Smooth muscle cell (in vitro differentiated cells): ENCODE data around the gene CD302. TPM values are rescaled to one million over a fixed set of nuclear protein-coding genes. Genes with fewer than 3 reads are reported as not detected.
"Not testable (repeated sequence)": the region's sequence is repeated elsewhere in the genome, so short reads cannot be mapped to it uniquely, and the experiment has no call there.

Experiments used
- DNase-seq: peaks from one replicate; lab custom pipeline; 2025; ENCODE audit not compliant: unreplicated experiment; lab: John Stamatoyannopoulos, UW
- H2AFZ ChIP-seq: fragments of 200-600 bp; sonication (generic); 2 replicates; pipeline ENCODE4 v1.6.0; 2016; ENCODE audit warnings: antibody characterized with exemption, low read depth, mild to moderate bottlenecking
- H3F3A ChIP-seq: fragments of 200-600 bp; sonication (generic); 2 replicates; pipeline ENCODE4 v1.6.0; 2017; ENCODE audit warnings: antibody characterized with exemption, low read depth
- H3K27ac ChIP-seq: fragments of 200-600 bp; sonication (generic); 2 replicates; pipeline ENCODE4 v1.5.1; 2016; ENCODE audit warnings: low read depth, mild to moderate bottlenecking
- H3K27me3 ChIP-seq: fragments of 200-600 bp; sonication (generic); 2 replicates; pipeline ENCODE4 v1.6.1; 2016; ENCODE audit warnings: low read depth, mild to moderate bottlenecking
- H3K36me3 ChIP-seq: fragments of 200-600 bp; sonication (generic); 2 replicates; pipeline ENCODE4 v1.5.1; 2016; ENCODE audit warnings: low read depth
- H3K4me1 ChIP-seq: fragments of 200-600 bp; sonication (generic); 2 replicates; pipeline ENCODE4 v1.5.1; 2016; ENCODE audit warnings: low read depth
- H3K4me2 ChIP-seq: fragments of 200-600 bp; sonication (generic); 2 replicates; pipeline ENCODE4 v1.6.0; 2016; ENCODE audit warnings: mild to moderate bottlenecking
- H3K4me3 ChIP-seq: fragments of 200-600 bp; sonication (generic); 2 replicates; pipeline ENCODE4 v1.5.1; 2016; ENCODE audit warnings: mild to moderate bottlenecking
- H3K79me2 ChIP-seq: fragments of 200-600 bp; sonication (generic); 2 replicates; pipeline ENCODE4 v1.6.0; 2016; ENCODE audit warnings: low read depth, mild to moderate bottlenecking
- H3K9ac ChIP-seq: fragments of 200-600 bp; sonication (generic); 2 replicates; pipeline ENCODE4 v1.6.0; 2016; ENCODE audit warnings: low read depth
- H3K9me3 ChIP-seq: fragments of 200-600 bp; sonication (generic); replicated peaks from 2 replicates; pipeline ENCODE4 v1.5.1; 2016; ENCODE audit warnings: low read depth
- H4K20me1 ChIP-seq: fragments of 200-600 bp; sonication (generic); 2 replicates; pipeline ENCODE4 v1.6.0; 2016; ENCODE audit warnings: low read depth
- WGBS: methylation state at CpG from one replicate; pipeline ENCODE4 v1.1.7; 2016; ENCODE audit warnings: low lambda C conversion rate; 5-methylcytosine and 5-hydroxymethylcytosine counted together
- polyA plus RNA-seq: library from polyadenylated mRNA; unstranded; fragments of >200 nt; fragmentation: Nextera tagmentation; extraction: Ambion mirVana; gene quantifications from 2 replicates; pipeline ENCODE4 v1.2.1, GENCODE V29; 2016
- total RNA-seq: library from RNA; depleted of rRNA; stranded (reverse); fragments of >200 nt; gene quantifications from 2 replicates; pipeline ENCODE4 v1.2.3, GENCODE V29; 2014
- TF ChIP-seq, protein P1 (sequence below): fragments of 200-600 bp; sonication (generic); IDR thresholded peaks from 2 replicates; pipeline ENCODE4 v1.5.1; 2017; ENCODE audit warnings: borderline replicate concordance, mild to moderate bottlenecking, antibody characterized with exemption; ENCODE audit not compliant: insufficient read depth, poor library complexity, severe bottlenecking

Gene CD302
- total and polyA plus RNA-seq, 2 experiments from 2014 or later: 1.00 to 2.2 TPM

DNA sequence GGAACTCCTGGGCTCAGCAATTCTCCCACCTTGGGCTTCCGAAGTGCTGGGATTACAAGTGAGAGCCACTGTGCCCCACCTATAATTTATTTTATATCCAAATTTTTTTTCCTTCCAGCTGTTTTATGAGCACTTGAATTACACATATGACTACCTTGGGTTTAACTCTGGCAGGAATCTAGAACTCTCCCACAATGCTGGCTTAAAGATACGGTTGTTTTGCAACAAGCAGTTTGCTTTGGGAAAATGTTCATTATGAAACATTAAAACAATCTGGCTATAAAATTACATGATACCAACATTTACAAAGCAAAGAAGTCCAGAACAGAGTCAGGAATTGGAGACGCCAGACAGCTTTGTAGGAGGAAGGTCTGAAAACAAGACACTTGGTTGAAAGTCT lies 12.8 kb downstream of the CD302 start:
- Histone ChIP-seq H3K4me2 (no peak overlapping the region), H4K20me1 (no peaks in the 10 kb centered on the region), H3K4me3 (no peak overlapping the region), H3K4me1 (peaks cover 5% of the 10 kb centered on the region), H3K79me2 (no peaks in the 10 kb centered on the region), H3K9ac (no peak overlapping the region), H3K9me3 (no peaks in the 10 kb centered on the region), H3F3A (no peaks in the 10 kb centered on the region), H3K27me3 (no peaks in the 10 kb centered on the region), H3K36me3 (no peaks in the 10 kb centered on the region), H2AFZ (no peak overlapping the region), H3K27ac (no peak overlapping the region)
- TF ChIP-seq, protein P1, sequence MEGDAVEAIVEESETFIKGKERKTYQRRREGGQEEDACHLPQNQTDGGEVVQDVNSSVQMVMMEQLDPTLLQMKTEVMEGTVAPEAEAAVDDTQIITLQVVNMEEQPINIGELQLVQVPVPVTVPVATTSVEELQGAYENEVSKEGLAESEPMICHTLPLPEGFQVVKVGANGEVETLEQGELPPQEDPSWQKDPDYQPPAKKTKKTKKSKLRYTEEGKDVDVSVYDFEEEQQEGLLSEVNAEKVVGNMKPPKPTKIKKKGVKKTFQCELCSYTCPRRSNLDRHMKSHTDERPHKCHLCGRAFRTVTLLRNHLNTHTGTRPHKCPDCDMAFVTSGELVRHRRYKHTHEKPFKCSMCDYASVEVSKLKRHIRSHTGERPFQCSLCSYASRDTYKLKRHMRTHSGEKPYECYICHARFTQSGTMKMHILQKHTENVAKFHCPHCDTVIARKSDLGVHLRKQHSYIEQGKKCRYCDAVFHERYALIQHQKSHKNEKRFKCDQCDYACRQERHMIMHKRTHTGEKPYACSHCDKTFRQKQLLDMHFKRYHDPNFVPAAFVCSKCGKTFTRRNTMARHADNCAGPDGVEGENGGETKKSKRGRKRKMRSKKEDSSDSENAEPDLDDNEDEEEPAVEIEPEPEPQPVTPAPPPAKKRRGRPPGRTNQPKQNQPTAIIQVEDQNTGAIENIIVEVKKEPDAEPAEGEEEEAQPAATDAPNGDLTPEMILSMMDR: no peak
- DNase-seq: no peak
- WGBS: 98% methylated on average over 3 of the region's 3 CpGs

DNA sequence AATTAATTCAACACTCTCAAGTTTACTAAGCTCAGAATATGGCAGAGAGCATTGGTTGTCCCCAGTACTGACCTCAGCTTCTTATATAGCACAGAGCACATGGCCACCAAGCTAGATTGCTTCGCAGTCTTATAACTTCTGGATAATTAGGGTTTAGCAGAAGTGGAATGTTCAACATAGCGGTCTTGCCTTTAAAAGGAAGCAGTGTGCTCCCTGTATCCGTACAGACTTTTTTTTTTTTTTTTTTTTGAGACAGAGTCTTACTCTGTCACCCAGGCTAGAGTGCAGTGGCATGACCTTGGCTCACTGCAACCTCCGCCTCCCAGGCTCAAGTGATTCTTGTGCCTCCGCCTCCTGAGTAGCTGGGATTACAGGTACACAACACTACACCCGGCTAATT lies 13.3 kb downstream of the CD302 start:
- H3K4me2 ChIP-seq, H3K27ac ChIP-seq, DNase-seq, H3K27me3 ChIP-seq, H2AFZ ChIP-seq, H3K4me1 ChIP-seq, H3K4me3 ChIP-seq, H3K79me2 ChIP-seq, H3F3A ChIP-seq, H3K9ac ChIP-seq, H3K36me3 ChIP-seq, H4K20me1 ChIP-seq, H3K9me3 ChIP-seq: not testable (repeated sequence)
- 82% methylated on average over 6 of the region's 6 CpGs for WGBS

DNA sequence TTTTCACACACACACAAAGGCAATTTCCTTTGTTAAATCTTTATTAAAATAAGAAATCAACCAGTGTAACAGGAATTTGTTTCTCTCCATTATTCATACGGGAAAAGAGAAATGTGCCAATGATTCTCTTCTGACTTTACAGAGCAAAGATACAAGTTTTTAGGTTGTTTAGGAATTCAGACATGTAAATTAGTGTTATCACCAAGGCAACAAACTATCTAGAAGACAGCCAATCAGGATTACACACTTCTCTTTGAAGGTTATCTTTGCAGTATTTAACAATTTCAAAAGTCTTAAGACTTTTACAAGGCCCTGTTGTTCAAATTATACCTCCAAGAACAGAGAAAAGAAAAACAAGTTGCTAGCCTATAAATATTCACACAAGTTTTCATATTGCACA lies 14.5 kb downstream of the CD302 start:
- Histone ChIP-seq H3K4me3 (no peak overlapping the region), H3K9me3 (no peaks in the 10 kb centered on the region), H3K27me3 (no peaks in the 10 kb centered on the region), H3K36me3 (no peaks in the 10 kb centered on the region), H3K4me1 (peaks cover 5% of the 10 kb centered on the region), H2AFZ (no peak overlapping the region), H3K4me2 (no peak overlapping the region), H3K9ac (no peak overlapping the region), H3F3A (peaks cover 6% of the 10 kb centered on the region), H3K79me2 (no peaks in the 10 kb centered on the region), H4K20me1 (no peaks in the 10 kb centered on the region), H3K27ac (no peak overlapping the region)
- 66% methylated on average over 1 of the region's 1 CpG for WGBS
- no peak for DNase-seq
- TF ChIP-seq, protein P1: no peak

DNA sequence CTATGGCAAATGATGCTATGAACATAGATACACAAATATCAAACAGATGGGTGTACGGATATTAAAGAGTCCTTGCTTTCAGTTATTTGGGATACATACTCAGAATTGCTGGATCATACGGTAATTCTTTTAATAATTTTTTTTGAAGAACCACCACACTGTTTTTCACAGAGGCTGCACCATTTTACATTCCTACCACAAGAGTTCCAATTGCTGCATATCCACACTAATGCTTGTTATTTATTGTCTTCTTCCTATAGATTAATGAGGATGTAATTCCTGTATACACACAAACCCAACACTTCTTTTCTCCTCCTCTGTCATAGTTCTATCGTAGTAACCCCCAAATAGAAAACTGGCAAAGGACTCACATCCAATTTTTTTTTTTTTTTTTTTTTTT lies 21.7 kb downstream of the CD302 start:
- Histone ChIP-seq H3K9ac (no peak overlapping the region), H3K4me1 (no peaks in the 10 kb centered on the region), H3K79me2 (no peaks in the 10 kb centered on the region), H3K36me3 (no peaks in the 10 kb centered on the region), H3K4me3 (no peak overlapping the region), H4K20me1 (no peaks in the 10 kb centered on the region), H3F3A (peaks cover 10% of the 10 kb centered on the region), H3K27me3 (no peaks in the 10 kb centered on the region), H3K4me2 (no peak overlapping the region), H3K9me3 (no peaks in the 10 kb centered on the region), H2AFZ (no peak overlapping the region), H3K27ac (no peak overlapping the region)
- WGBS: 93% methylated on average over 3 of the region's 3 CpGs
- DNase-seq: no peak
- TF ChIP-seq, protein P1: peak; percentile 34
